ENCODE results near the gene AQP2.

- TF ChIP-seq CTCF (IDR thresholded peaks at IDR 0.05) (no peak), ZFX (IDR thresholded peaks at IDR 0.05; ENCODE audit: borderline replicate concordance) (no peak)
Observed at GRCh38 chr12:49979791-49980190, 29.3 kb downstream of the AQP2 start.
